OCI-LY3 (cell line): ENCODE results near the gene PEMT.
A peak's percentile ranks its signal among the peaks of the same experiment; 100 is the strongest.

Experiments used
- H2AFZ ChIP-seq: fragments of 200-600, 300-600 bp; shearing (Covaris generic); 2 replicates; pipeline ENCODE4 v1.6.0; 2014; ENCODE audit warnings: antibody characterized with exemption, low read depth, low read length
- H3K27ac ChIP-seq: fragments of 200-600, 300-600 bp; sonication (generic); 2 replicates; pipeline ENCODE4 v1.5.1; 2014; ENCODE audit warnings: mild to moderate bottlenecking, low read length, moderate library complexity, mixed read lengths
- H3K27me3 ChIP-seq: fragments of 200-600, 300-600 bp; sonication (generic); 2 replicates; pipeline ENCODE4 v1.6.1; 2014; ENCODE audit warnings: low read depth, low read length, mixed read lengths
- H3K36me3 ChIP-seq: fragments of 200-600, 300-600 bp; sonication (generic); replicated peaks from 2 replicates; pipeline ENCODE3; 2014; ENCODE audit warnings: low read depth, low read length, mixed read lengths
- H3K4me1 ChIP-seq: fragments of 300-600, 200-600 bp; sonication (generic); 2 replicates; pipeline ENCODE4 v1.6.1; 2014; ENCODE audit warnings: low read length, mixed read lengths
- H3K4me2 ChIP-seq: fragments of 200-600, 300-600 bp; sonication (generic); 2 replicates; pipeline ENCODE4 v1.6.1; 2014; ENCODE audit warnings: low read length, mixed read lengths
- H3K4me3 ChIP-seq: fragments of 300-600, 200-600 bp; sonication (generic); 2 replicates; pipeline ENCODE4 v1.5.1; 2014; ENCODE audit warnings: antibody characterized with exemption, mild to moderate bottlenecking, low read length, moderate library complexity
- H3K79me2 ChIP-seq: fragments of 300-600, 200-600 bp; shearing (Covaris generic); 2 replicates; pipeline ENCODE4 v1.6.1; 2014; ENCODE audit warnings: mild to moderate bottlenecking, low read length, mixed read lengths
- H3K9ac ChIP-seq: fragments of 300-600, 200-600 bp; shearing (Covaris generic); 2 replicates; pipeline ENCODE4 v1.6.0; 2014; ENCODE audit warnings: mild to moderate bottlenecking, low read length, moderate library complexity
- H3K9me3 ChIP-seq: fragments of 200-600, 300-600 bp; shearing (Covaris generic); 2 replicates; pipeline ENCODE4 v1.6.1; 2014; ENCODE audit warnings: low read length, mixed read lengths; ENCODE audit not compliant: insufficient read depth
- H4K20me1 ChIP-seq: fragments of 200-600, 300-600 bp; sonication (generic); 2 replicates; pipeline ENCODE4 v1.6.1; 2016; ENCODE audit warnings: low read length, mixed read lengths; ENCODE audit not compliant: insufficient read depth
- CTCF ChIP-seq: fragments of 200-600, 300-600 bp; sonication (generic); IDR thresholded peaks from 2 replicates; pipeline ENCODE4 v1.5.1; 2014; ENCODE audit warnings: antibody characterized with exemption, low read length, low read depth
- EZH2phosphoT487 ChIP-seq: fragments of 200-600 bp; shearing (Covaris generic); IDR thresholded peaks from 2 replicates; pipeline ENCODE4 v1.6.1; 2018; ENCODE audit warnings: antibody characterized with exemption, mixed run types, low read depth

PEMT gene

DNA sequence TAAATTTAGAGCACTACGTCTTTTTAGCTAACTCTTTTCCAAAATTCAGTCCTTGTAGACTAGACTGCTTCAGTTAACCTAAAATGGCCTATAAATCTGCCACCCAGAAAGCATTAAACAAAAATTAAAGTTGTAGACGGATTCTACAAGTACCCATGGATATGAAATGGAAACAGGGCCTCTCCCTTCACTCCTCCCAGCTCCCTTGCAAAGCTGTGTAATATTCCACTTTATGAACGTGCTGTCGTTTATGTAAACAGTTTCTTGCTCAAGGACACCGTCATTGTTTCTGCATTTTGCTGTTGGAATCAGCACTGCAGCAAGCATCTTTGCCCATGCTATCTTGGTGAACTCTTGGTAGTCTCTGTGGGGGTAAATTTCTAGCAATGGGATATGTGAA, 109.6 kb downstream of the PEMT start:
- H3K4me2 ChIP-seq = no peak overlapping the region
- no peak for TF ChIP-seq EZH2phosphoT487
- no peak for TF ChIP-seq CTCF
- H3K9me3 ChIP-seq = no peaks in the 10 kb centered on the region
- no peaks in the 10 kb centered on the region for H3K4me1 ChIP-seq
- H3K79me2 ChIP-seq = peaks cover 39% of the 10 kb centered on the region
- H3K27ac ChIP-seq = no peak overlapping the region
- H2AFZ ChIP-seq = no peak overlapping the region
- no peaks in the 10 kb centered on the region for H3K27me3 ChIP-seq
- no peaks in the 10 kb centered on the region for H3K36me3 ChIP-seq
- H3K9ac ChIP-seq = no peak overlapping the region
- H3K4me3 ChIP-seq = no peak overlapping the region
- H4K20me1 ChIP-seq = no peaks in the 10 kb centered on the region

- no peaks in the 10 kb centered on the region for H3K27me3 ChIP-seq
- no peaks in the 10 kb centered on the region for H4K20me1 ChIP-seq
- H3K9ac ChIP-seq = no peak overlapping the region
- TF ChIP-seq EZH2phosphoT487 = no peak
- TF ChIP-seq CTCF = no peak
- H3K79me2 ChIP-seq = peaks cover 40% of the 10 kb centered on the region
- no peaks in the 10 kb centered on the region for H3K36me3 ChIP-seq
- no peaks in the 10 kb centered on the region for H3K4me1 ChIP-seq
- H3K4me3 ChIP-seq = no peak overlapping the region
- no peak overlapping the region for H3K27ac ChIP-seq
- no peak overlapping the region for H2AFZ ChIP-seq
- no peak overlapping the region for H3K4me2 ChIP-seq
- H3K9me3 ChIP-seq = no peaks in the 10 kb centered on the region
These were observed 110.8 kb downstream of the PEMT start for GRCh38 chr17:17480593-17481148.

GRCh38 chr17:17479209-17479608, 112.3 kb downstream of the PEMT start:
- Histone ChIP-seq H3K9ac (no peak overlapping the region), H3K4me1 (no peaks in the 10 kb centered on the region), H3K27me3 (no peaks in the 10 kb centered on the region), H3K36me3 (no peaks in the 10 kb centered on the region), H4K20me1 (no peaks in the 10 kb centered on the region), H2AFZ (no peak overlapping the region), H3K9me3 (no peaks in the 10 kb centered on the region), H3K79me2 (peaks cover 35% of the 10 kb centered on the region), H3K4me2 (no peak overlapping the region), H3K4me3 (no peak overlapping the region), H3K27ac (no peak overlapping the region)
- TF ChIP-seq EZH2phosphoT487 (no peak), CTCF (no peak)

DNA sequence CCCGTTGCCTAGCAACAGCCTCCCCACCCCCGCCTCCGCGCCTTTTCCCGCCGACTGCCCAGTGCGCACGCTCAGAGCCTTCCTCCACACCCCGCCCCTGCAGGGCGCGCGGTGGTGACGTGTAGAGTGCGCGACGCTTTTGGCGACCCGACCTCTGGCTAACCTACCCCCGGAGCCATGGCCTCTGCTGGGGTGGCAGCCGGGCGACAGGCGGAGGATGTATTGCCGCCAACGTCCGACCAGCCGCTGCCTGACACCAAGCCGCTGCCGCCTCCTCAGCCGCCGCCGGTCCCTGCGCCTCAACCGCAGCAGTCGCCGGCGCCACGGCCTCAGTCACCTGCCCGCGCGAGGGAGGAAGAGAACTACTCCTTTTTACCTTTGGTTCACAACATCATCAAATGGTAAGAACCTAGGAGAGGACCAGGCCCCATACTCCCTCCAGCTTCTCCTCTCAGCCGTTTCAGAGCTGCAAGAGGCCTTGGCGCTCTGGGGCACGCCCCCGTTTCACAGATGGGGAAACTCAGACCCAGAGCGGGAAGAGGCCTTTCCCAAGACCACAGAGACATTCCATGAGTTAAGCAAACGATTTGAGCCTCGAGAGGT, 114.5 kb downstream of the PEMT start, which contains the start of gene MED9:
MED9 (plus strand) TSS at position 136 of the 603 bp plus-strand sequence; CDS start at position 178, 42 bp downstream.
- Histone ChIP-seq H3K79me2 (peaks cover 23% of the 10 kb centered on the region), H3K36me3 (no peaks in the 10 kb centered on the region), H3K27ac (no peak within 1 kb of the TSS; the same call in 1 of the 2 replicates)

More for the DNA sequence above, 114.5 kb downstream of the PEMT start, which contains the start of gene MED9:
- no peak for TF ChIP-seq EZH2phosphoT487
- no peak for TF ChIP-seq CTCF
- no peaks in the 10 kb centered on the region for H3K27me3 ChIP-seq
- no peak within 1 kb of the TSS for H2AFZ ChIP-seq
- peak within 1 kb of the TSS; percentile 73 for H3K4me2 ChIP-seq
- H4K20me1 ChIP-seq = no peaks in the 10 kb centered on the region
- no peaks in the 10 kb centered on the region for H3K9me3 ChIP-seq
- peak within 1 kb of the TSS; percentile 94 for H3K4me3 ChIP-seq
- H3K4me1 ChIP-seq = peaks cover 4% of the 10 kb centered on the region; the same call in 1 of the 2 replicates
- peak within 1 kb of the TSS; percentile 85 for H3K9ac ChIP-seq
